ENCODE measurements around the gene SLC29A3.

DNA sequence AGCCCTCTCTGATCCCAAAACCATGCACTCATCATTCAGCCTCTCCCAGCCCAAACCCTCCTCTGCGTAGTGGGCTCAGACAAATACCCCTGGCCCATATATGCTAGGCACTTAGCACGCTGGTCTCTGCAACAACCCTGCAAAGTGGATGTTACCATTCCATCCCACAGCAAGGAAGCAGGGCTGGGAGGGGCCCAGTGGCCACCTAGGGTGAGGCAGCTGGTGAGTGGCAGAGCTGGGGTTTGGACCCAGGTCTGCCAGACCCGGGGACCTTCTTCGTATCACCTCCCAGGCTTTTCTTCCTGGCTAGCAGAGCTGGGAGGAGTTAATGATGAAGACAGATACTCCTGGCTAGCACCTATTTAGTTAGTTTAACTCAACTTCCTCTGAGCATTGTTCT, 33.1 kb upstream of the SLC29A3 start:
- TF ChIP-seq, protein P1, sequence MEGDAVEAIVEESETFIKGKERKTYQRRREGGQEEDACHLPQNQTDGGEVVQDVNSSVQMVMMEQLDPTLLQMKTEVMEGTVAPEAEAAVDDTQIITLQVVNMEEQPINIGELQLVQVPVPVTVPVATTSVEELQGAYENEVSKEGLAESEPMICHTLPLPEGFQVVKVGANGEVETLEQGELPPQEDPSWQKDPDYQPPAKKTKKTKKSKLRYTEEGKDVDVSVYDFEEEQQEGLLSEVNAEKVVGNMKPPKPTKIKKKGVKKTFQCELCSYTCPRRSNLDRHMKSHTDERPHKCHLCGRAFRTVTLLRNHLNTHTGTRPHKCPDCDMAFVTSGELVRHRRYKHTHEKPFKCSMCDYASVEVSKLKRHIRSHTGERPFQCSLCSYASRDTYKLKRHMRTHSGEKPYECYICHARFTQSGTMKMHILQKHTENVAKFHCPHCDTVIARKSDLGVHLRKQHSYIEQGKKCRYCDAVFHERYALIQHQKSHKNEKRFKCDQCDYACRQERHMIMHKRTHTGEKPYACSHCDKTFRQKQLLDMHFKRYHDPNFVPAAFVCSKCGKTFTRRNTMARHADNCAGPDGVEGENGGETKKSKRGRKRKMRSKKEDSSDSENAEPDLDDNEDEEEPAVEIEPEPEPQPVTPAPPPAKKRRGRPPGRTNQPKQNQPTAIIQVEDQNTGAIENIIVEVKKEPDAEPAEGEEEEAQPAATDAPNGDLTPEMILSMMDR (conservative IDR thresholded peaks at IDR 0.05 in 1 of 2, IDR thresholded peaks at IDR 0.05 in 1 of 2; ENCODE audit: low read depth in 1 of 2, low read length in 2 of 2) = no peak
- no peak for TF ChIP-seq EZH2 (IDR thresholded peaks at IDR 0.05; ENCODE audit: low read length, missing control alignments)
